IPS-NIHi7 (cell line): ENCODE measurements around the gene RGS8.

ENCODE experiments used
- DNase-seq: peaks from one replicate; pipeline ENCODE4 v3.0.0; 2012; ENCODE audit warnings: mixed read lengths; ENCODE audit errors: extremely low spot score

The RGS8 gene

DNA sequence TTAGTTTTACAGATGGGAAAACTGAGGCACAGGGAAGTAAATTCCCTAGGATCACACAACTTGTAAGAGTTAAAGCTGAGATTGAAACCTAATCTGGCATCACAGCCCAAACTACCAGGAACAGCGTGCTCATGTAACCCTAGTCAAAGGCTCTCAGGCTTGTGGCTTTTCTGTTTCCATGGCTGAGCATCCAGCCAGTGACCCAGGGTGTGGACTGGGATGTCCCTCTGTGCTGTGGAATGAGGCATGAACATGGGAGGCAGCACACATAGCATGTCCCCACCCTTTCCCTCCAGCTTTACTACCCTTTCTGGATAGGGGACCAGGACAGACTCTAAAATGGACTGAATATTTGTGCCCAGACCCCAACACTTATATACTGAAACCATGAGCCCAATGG is 45.1 kb downstream of the RGS8 start:
- DNase-seq, result no peak

DNA sequence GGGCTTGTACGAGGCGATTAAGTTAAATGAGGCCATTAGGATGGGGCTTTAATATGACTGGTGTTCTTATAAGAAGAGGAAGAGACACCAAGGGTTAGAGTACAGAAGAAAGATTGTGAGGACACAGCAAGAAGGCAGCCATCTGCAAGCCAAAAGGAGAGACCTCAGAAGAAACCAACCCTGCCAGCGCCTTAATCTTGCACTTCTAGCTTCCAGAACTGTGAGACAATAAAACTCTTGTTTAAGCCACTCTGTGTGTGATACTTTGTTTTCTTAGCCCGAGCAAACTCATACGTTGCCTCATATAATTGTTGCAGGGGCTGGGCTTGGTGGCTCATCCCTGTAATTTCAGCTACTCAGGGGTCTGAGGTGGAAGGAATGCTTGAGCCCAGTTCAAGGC is 46.6 kb downstream of the RGS8 start:
- no peak for DNase-seq

DNA sequence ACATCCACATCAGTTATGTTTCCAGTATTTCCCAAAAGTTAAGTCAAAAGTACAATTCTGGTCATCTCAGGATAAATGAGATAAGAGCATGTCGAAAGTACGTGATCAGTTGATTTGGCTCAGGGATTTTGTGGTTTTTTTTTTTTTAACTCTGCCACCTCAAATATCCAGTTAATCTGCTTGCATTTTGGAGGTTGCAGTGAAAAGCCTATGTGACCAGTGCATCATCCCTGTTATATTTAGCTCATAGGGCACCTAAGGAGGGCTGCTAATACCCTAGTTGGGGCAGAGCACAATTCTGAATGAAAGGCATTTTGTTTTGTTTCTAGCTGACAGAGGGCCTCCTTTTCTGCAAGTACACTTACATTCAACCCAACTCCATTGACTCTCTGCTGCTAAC is 48.5 kb downstream of the RGS8 start:
- DNase-seq, result no peak
